Stimulated activated naive CD8-positive, alpha-beta T cell treated with anti-CD3 and anti-CD28 coated beads, Interleukin-15, amount 100 ng/mL, for 72 hours (primary cell): ENCODE measurements around the gene TRIM9.

Source experiments
- ATAC-seq: fragments of 150-1000 bp; cut with Tn5 transposase; 2 replicates; pipeline ENCODE4 v1.10.0; 2021; ENCODE audit warnings: mild to moderate bottlenecking, moderate library complexity
- DNase-seq, 2 donors: peaks; one replicate each; pipeline ENCODE4 v3.0.0; 2021 to 2022
- H3K27ac Mint-ChIP-seq, 2 donors: one replicate each; pipeline ENCODE4 v1.8.0; 2022; ENCODE audit warnings: mild to moderate bottlenecking in 2 of 2, mixed read lengths in 2 of 2, moderate library complexity in 2 of 2
- H3K27me3 Mint-ChIP-seq: one replicate; pipeline ENCODE4 v1.8.0; 2022; ENCODE audit warnings: mixed read lengths
- H3K4me1 Mint-ChIP-seq: one replicate; pipeline ENCODE4 v1.8.0; 2022; ENCODE audit warnings: mild to moderate bottlenecking, mixed read lengths
- H3K4me3 Mint-ChIP-seq, 2 donors: one replicate each; pipeline ENCODE4 v1.8.0; 2022; ENCODE audit warnings: mild to moderate bottlenecking in 2 of 2, mixed read lengths in 2 of 2, moderate library complexity in 1 of 2
- H3K9me3 Mint-ChIP-seq, 2 donors: one replicate each; pipeline ENCODE4 v1.8.0; 2022; ENCODE audit warnings: mixed read lengths in 2 of 2

TRIM9 gene

DNA sequence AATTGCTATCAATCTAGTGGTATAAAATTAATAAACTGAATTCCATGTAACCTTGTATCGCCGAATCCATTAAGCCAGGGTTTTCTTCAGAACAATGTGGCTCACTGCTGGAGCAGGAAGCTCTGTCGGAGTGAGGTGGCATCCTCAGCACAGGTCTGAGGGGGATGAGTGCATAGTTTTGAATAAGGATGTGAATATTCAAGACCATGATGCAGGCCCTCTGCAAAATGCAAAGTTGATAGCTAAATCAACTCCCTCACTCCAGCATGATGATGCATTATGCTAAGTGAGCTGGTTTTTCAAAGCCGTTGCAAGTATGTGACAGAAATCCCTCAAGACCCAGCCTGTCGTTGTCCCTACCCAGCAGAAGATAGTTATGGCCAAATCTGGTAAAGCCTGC is 53.0 kb downstream of the TRIM9 start:
- H3K4me1 Mint-ChIP-seq = no peaks in the 10 kb centered on the region
- no peak overlapping the region for H3K4me3 Mint-ChIP-seq
- no peaks in the 10 kb centered on the region for H3K27me3 Mint-ChIP-seq
- ATAC-seq (no peak), DNase-seq (no peak)
- no peak overlapping the region for H3K27ac Mint-ChIP-seq
- H3K9me3 Mint-ChIP-seq = no peaks in the 10 kb centered on the region

DNA sequence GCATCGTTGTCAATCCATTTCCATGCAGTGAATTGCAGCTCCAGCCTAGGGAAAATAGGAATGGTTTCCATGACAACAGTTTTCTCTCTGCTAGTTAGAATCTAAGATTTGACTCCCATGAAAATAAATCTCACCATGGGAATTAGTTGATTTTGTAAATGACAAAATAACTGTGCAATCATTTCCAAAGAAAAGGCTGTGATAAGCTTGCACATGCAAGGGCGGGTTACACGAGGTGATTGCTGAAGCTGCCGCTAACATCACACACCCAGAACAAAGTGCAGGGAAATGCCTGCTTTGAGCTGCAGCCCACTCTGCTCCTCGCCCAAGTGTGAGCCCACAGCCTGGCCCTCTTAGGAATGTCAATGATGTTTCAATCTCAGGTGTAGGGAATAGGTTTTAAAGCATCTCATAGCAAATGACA is 53.8 kb downstream of the TRIM9 start:
- no peak for DNase-seq
- Mint-ChIP-seq H3K9me3 (no peaks in the 10 kb centered on the region), H3K27ac (no peak overlapping the region), H3K27me3 (no peaks in the 10 kb centered on the region), H3K4me1 (no peaks in the 10 kb centered on the region), H3K4me3 (no peak overlapping the region)
- ATAC-seq = no peak

DNA sequence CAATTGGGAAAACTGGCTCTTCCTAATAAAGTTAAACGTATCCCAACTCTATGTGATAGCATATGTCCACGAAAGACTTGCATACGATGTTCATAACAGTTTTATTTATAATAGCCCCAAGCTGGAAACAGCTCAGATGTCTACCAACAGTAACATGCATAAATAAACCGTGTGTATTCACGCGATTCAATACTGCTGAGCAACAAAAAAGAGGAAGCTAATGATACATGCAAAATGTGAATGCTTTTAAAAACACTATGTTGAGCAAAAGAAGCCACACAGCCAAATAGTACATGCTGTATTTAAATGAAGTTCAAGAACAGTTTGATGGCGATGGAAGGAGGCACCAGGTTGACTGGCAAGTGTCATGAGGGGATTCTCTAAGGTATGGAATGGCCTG is 55.7 kb downstream of the TRIM9 start:
- Mint-ChIP-seq H3K9me3 (no peaks in the 10 kb centered on the region), H3K27ac (no peak overlapping the region), H3K4me1 (no peaks in the 10 kb centered on the region), H3K27me3 (no peaks in the 10 kb centered on the region), H3K4me3 (no peak overlapping the region)
- no peak for DNase-seq
- no peak for ATAC-seq

DNA sequence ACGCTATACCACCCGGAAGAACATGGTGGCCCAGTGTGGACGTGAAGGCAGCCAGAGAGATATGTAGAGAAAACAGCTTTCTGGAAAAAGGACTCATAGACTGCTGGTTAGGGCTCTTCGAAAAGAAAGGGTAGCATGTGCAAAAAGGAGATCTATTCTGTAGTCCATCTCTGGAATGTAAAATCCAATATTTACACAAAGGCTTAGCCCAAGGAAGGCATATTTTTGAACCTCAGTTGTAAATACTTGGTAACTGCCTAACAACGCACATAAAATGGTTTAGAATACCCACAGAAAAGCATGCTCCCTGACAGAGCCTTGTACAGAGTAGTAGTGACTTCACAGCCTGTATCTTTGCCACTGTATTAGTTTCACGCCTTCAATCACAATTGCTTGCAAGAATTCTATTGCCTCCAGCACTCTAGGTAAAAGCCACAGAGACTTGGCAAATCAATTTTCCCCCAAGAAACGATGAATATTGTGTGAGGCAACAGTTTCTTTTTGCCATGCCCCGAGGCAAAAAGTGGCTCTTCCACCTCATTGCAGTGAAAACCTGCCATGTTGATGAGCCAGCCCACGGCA is 59.2 kb downstream of the TRIM9 start:
- Mint-ChIP-seq H3K4me3 (no peak overlapping the region), H3K27ac (no peak overlapping the region), H3K4me1 (no peaks in the 10 kb centered on the region), H3K27me3 (no peaks in the 10 kb centered on the region), H3K9me3 (no peaks in the 10 kb centered on the region)
- no peak for DNase-seq
- ATAC-seq = no peak

DNA sequence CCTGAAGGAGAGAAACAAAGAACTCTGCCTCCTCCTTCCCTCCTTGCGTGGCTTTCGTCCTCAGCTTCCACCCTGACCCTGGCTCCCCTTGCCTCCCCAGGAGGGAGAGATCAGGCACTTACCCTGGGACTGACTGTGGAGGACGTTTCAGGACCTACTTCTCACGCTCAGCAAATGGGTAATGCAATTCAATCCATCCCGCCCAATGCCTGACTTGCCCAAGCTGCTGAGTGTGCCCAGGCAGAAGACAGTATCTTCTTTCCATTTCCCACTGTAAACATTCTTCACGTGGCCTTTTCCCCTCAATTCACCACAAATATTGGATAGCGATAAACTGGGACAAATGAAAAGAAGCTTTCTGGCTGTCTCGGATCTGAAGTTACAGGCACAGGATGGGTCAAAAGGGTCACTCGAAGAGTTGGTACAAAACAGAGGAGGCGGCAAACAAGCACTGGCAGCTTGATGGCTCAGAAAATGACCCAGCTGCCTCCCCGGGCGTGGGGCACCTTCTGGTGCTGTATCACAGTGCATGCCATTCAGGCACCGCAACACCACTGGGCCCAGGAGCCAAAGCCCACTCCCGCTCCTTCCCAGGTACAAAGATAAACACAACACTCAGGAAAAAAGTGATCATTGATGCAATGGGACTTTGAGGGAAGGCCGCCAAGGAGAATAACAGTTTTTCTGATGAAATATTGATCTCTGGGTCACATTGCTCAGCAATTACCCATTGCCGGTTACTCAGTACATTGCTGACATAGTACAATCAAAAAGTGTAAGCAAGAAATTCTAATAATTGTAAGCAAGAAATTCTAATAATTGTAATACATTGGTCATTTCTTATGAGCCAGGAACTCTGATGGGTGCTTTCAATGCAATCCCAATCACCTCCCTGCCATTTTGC is 65.8 kb downstream of the TRIM9 start:
- Mint-ChIP-seq H3K9me3 (no peaks in the 10 kb centered on the region), H3K27me3 (no peaks in the 10 kb centered on the region), H3K4me3 (no peak overlapping the region), H3K4me1 (no peaks in the 10 kb centered on the region), H3K27ac (no peak overlapping the region)
- DNase-seq (no peak), ATAC-seq (no peak)

DNA sequence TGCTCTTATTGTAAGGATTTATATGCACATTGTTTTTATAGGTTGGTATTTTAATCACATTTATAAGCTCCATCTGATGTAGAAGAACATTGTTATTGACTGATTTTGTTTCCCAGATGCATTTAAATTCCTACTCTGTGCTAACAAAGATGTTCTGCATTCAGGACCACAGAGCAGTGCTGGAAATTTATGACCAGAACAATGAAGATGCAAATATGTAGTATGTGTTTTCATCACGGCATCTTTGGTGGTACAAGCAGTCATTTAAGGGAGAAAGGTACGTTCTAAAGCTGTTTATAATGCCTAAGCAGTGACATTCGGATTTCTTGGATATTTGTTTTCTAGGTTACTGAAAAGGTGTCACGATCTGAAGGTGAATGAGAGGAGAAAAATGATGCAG is 66.5 kb downstream of the TRIM9 start:
- Mint-ChIP-seq H3K4me1 (no peaks in the 10 kb centered on the region), H3K9me3 (no peaks in the 10 kb centered on the region), H3K4me3 (no peak overlapping the region), H3K27me3 (no peaks in the 10 kb centered on the region), H3K27ac (no peak overlapping the region)
- no peak for DNase-seq
- no peak for ATAC-seq

DNA sequence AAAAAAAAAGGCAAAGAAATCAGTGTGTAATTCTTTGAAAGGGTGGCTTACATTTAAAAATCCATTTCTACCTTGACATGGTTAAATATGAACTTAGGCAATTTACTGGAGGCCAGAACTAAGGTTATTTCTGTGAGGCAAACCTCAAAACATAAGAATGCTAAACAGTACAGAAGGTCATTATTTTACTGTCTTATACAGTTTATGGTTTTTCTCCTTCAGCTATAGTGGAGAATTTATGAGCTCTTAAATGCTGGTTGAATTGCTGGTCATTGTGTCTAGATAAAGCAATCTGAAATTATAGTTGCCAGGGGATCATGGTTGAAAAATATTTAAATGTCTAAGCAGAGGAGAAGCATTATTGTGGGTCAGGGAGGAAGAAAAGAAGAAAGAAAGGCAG is 70.5 kb downstream of the TRIM9 start:
- Mint-ChIP-seq H3K4me3 (no peak overlapping the region), H3K27ac (peak overlapping the region in 1 of 2 donors; percentile 44), H3K27me3 (no peaks in the 10 kb centered on the region), H3K4me1 (no peaks in the 10 kb centered on the region), H3K9me3 (no peaks in the 10 kb centered on the region)
- no peak for DNase-seq
- no peak for ATAC-seq

DNA sequence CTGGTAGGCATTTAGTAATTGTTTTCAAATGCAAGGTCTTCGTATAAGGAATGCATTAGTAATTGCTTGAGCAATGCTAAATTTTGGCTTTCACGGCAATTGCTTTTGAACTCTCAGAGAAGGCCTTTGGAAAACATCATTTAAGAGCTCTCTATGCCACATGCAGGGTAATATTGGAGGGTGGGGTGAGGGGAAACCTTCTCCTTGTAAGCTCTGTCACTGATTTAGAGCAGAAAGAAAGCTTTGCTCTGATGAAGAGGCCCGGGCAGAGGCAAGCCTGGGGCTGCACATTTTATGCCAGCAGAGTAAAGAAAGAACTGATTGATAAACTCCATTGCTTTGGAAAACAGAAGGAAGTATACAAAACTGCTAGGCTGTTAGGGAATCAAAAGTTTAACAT is 70.9 kb downstream of the TRIM9 start:
- peak overlapping the region in 1 of 2 donors; percentile 44 for H3K27ac Mint-ChIP-seq
- H3K27me3 Mint-ChIP-seq = no peaks in the 10 kb centered on the region

DNA sequence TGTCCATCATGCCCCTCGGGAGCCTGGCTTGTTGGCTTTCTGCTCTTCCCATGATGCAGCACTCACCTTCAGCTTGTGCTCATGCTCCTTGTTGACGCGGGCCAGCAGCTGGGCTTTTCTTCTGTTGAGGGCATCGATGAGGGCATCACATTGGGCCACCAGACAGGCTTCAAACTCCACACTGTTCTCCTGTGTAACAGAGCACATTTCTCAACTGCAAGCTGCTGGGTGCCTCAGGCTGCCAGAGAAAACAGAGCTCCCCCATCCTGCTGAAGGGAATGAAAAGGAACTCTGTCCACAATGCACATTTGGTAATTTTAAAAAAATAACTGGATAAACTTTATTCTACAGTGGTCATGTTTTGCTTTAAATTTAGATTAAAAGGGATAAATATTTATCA is 72.1 kb downstream of the TRIM9 start:
- Mint-ChIP-seq H3K4me1 (no peaks in the 10 kb centered on the region), H3K27ac (no peak overlapping the region), H3K9me3 (no peaks in the 10 kb centered on the region), H3K27me3 (no peaks in the 10 kb centered on the region), H3K4me3 (no peak overlapping the region)
- ATAC-seq (no peak), DNase-seq (no peak)

More for the DNA sequence above, 70.9 kb downstream of the TRIM9 start:
- Mint-ChIP-seq H3K9me3 (no peaks in the 10 kb centered on the region), H3K4me1 (no peaks in the 10 kb centered on the region), H3K4me3 (no peak overlapping the region)
- DNase-seq (no peak), ATAC-seq (no peak)

DNA sequence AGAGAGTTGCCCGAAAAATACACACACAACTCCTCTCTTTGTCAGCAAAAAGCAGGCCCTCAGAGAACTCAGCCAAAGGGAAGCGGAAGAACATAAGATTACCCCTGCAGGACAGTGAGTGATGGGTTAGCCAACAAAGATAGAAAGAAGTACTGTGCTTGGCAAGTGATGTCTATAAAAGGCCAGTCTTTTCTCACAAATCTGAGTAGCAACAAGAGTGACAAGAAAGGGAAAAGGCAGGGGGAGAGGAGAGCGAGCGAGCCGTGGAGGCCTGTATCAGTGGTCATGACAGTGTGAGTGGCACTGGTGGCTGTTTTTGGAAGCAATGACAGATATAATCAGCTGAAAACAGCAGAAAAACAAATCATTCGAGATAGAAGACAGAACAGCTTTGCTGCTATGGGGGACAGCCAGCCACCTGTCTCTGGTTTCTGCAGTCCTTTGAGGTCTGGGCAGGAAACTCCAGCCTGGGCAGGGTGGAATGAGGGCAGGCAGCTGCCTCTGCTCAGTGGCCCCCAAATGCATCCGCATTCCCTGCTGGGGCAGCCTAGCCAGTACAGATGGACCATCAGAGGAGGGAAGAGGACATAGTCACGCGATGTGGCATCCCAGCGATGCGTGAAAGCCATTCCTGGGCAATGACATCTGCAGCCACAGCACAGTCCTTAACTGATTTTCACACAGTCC is 74.7 kb downstream of the TRIM9 start:
- Mint-ChIP-seq H3K9me3 (no peaks in the 10 kb centered on the region), H3K27me3 (no peaks in the 10 kb centered on the region)
- DNase-seq = no peak

DNA sequence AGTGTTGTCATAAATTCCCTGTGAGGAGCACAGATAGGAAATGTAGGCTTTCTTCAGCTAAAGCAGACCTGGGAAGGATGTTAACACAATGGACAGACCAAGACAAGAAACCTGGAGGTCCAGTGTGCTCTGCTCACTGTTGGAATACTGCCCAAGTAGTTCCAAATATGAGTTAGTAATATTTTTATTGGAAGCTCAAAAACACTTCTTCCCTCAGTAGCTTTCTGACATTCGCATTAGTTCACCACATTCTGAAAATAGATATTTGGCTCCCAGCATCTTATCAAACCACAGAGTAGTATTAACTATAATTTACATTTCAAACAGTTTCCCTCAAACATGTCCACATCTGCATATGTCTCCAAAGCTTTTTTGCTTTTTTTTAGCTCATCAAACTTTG is 75.8 kb downstream of the TRIM9 start:
- DNase-seq = no peak
- Mint-ChIP-seq H3K9me3 (no peaks in the 10 kb centered on the region), H3K27me3 (no peaks in the 10 kb centered on the region), H3K4me1 (no peaks in the 10 kb centered on the region), H3K27ac (no peak overlapping the region), H3K4me3 (no peak overlapping the region)
- no peak for ATAC-seq

More for the DNA sequence above, 74.7 kb downstream of the TRIM9 start:
- no peak overlapping the region for H3K27ac Mint-ChIP-seq
- no peak overlapping the region for H3K4me3 Mint-ChIP-seq
- H3K4me1 Mint-ChIP-seq = no peaks in the 10 kb centered on the region
- no peak for ATAC-seq

DNA sequence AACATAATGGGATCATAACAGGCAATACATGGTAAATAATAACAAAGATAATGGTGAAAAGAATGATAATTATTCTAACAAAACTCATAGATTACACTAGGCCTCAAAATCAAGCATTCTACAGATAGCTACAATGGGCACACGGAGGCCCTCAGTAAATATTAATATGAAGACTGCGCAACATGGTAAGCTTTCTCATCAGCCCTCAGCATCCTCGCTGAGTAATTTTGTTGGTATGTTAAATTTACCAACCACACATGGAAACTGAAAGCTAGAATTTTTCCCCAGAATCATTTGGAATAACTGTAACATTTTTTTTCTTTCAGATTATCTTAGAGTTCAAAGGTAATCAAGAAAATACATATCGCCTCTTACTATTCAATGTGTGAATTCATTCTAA is 76.4 kb downstream of the TRIM9 start:
- DNase-seq (no peak), ATAC-seq (no peak)
- no peaks in the 10 kb centered on the region for H3K9me3 Mint-ChIP-seq
- no peak overlapping the region for H3K4me3 Mint-ChIP-seq
- no peaks in the 10 kb centered on the region for H3K4me1 Mint-ChIP-seq
- no peaks in the 10 kb centered on the region for H3K27me3 Mint-ChIP-seq
- no peak overlapping the region for H3K27ac Mint-ChIP-seq

DNA sequence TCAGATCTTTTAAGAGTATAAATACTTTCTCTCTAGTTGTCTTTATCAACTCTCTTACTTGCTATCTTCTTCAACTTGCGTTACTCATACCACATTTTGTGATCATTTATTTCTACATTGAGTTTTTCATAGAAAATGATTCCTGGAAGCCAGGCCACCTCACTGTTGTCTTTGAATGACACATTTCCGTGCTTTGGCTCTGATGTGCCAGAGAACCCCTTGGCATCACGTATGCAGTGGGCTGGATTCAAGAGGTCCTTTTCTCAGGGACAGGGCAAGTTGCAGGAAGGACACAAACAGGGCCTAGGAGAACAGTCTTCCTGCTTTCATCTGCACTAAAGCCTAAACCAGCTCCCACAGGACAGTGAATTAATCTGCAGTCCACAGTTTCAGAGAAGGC is 80.3 kb downstream of the TRIM9 start:
- Mint-ChIP-seq H3K9me3 (no peaks in the 10 kb centered on the region), H3K27ac (no peak overlapping the region), H3K27me3 (no peaks in the 10 kb centered on the region), H3K4me3 (no peak overlapping the region), H3K4me1 (no peaks in the 10 kb centered on the region)
- ATAC-seq = no peak
- no peak for DNase-seq

DNA sequence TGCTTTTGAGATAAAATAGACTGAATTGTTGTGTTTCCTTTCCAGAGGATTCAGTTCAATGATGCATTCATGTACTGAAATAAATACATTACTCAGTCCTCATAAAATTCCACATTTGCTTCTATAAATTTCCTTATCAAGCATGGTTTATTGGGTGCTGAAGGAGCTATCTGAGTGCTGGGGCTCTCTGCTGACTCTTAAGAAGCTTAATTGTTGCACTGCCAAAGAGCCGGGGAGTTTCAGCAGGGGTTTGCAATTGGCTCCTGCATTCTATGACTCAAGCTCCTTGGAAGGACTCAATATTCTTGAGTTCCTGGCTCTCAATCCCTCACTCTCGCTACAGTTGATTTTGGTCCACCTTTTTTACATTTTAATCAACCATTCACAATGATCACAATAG is 80.8 kb downstream of the TRIM9 start:
- H3K27me3 Mint-ChIP-seq = no peaks in the 10 kb centered on the region
- no peak overlapping the region for H3K4me3 Mint-ChIP-seq
- DNase-seq = no peak
- ATAC-seq = no peak
- no peaks in the 10 kb centered on the region for H3K9me3 Mint-ChIP-seq
- H3K27ac Mint-ChIP-seq = no peak overlapping the region
- H3K4me1 Mint-ChIP-seq = no peaks in the 10 kb centered on the region

DNA sequence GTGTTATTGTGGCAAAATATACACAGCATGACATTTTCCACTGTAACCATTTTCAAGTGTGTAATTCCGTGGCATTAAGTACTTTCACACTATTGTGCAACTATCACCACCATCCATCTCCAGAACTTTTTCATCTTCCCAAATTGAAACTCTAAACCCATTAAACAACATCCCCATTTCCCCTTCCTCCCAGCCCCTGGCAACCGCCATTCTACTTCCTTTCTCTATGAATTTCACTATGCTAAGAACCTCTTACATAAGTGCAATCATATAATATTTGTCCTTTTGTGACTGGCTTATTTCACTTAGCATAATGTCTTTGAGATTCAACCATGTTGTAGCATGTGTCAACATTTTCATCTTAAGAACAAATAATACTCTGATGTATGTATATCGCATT is 82.8 kb downstream of the TRIM9 start:
- ATAC-seq (no peak), DNase-seq (no peak)
- Mint-ChIP-seq H3K4me3 (no peak overlapping the region), H3K9me3 (no peaks in the 10 kb centered on the region), H3K4me1 (peaks cover 6% of the 10 kb centered on the region), H3K27ac (no peak overlapping the region), H3K27me3 (no peaks in the 10 kb centered on the region)

DNA sequence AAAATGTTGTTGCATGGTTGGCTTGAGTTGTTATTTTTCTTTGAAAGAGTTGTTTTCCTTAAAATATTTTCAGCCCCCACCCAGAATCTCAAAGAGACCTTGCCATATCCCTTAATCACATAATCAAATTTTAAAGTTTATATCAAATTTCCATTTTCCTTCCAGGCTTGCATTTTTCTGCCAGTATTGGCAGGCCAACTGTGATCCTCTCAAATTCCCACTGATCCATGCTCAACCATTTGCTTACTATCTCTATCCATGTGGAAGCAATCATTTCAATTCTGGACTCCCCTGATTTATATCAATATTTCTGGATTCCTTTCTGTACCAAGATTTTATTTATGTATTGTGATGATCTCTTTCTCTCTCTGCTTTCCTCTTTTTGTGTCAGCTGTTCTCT is 86.5 kb downstream of the TRIM9 start:
- DNase-seq (no peak), ATAC-seq (no peak)
- no peak overlapping the region for H3K4me3 Mint-ChIP-seq
- no peak overlapping the region for H3K27ac Mint-ChIP-seq
- no peaks in the 10 kb centered on the region for H3K9me3 Mint-ChIP-seq
- H3K4me1 Mint-ChIP-seq = peaks cover 14% of the 10 kb centered on the region
- no peaks in the 10 kb centered on the region for H3K27me3 Mint-ChIP-seq
